Nasal cavity respiratory epithelium epithelial cell of viscerocranial mucosa (primary cell): Measurements from ENCODE around the gene TCL1B. TPM values are rescaled to one million over a fixed set of nuclear protein-coding genes. Genes with fewer than 3 reads are reported as not detected.

Experiments used
- total RNA-seq: library from RNA; depleted of rRNA; stranded (reverse); fragments of >200 nt; gene quantifications from 2 replicates; pipeline ENCODE4 v1.2.3, GENCODE V29; 2014

The TCL1B gene, protein sequence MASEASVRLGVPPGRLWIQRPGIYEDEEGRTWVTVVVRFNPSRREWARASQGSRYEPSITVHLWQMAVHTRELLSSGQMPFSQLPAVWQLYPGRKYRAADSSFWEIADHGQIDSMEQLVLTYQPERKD
- not detected in 2 replicates for total RNA-seq

DNA sequence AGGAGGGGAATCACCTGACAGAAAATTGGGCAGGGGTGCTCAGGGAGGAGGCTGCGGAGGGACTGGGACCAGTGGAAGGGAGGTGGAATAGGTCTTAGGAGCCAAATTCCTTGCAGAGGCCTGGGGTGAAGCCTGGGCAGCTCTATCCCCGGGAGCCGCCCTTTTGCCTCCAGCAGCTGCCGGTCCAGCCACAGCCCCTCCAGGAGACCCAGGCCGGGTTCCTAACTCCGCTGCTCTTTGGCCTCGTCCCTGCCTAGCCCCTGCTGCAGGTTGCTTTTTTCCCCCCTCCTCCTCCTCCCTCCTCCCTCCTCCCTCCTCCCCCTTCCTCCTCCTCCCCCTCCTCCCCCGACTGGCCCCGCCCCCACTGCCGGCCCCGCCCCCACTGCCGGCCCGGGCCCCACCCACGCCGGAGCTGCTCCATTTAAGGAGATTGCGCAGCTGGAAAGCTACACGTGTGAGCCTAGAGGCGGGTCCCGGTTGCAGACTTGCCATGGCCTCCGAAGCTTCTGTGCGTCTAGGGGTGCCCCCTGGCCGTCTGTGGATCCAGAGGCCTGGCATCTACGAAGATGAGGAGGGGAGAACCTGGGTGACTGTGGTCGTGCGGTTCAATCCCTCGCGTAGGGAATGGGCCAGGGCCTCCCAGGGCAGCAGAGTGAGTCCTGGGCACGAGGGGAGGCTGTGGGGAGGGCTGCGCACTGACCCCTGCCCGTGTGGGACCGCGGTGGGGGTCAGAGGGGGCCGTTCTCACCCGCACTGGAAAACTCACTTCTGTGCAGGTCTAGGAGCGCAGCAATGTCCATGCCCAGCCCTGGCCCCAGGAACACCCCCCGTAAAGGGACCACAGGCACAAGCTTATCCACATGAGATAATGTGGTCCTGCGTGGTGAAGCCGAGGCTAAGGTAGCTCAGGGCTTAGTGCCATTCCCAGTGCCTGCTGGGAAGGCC is at the start of gene TCL1B:
TCL1B (plus strand) TSS at position 449 of the 945 bp plus-strand sequence; CDS start at position 491, 42 bp downstream.

GRCh38 chr14:95713596-95714371 is 27.6 kb downstream of the TCL1B start, which contains the start of gene TCL1A:
Gene TCL1A, minus strand, starts transcription at chr14:95714125. Its CDS starts 59 bp downstream, at chr14:95714066.

Other genes with a start within 250 kb of the TCL1B start
- gene SYNE3, start 169.8 kb upstream of the TCL1B start, total RNA-seq: 4.8 and 5.5 TPM in 2 replicates
- 33.7 and 57.8 TPM in 2 replicates for gene GLRX5, start 151.4 kb upstream of the TCL1B start, total RNA-seq
- not detected in 2 replicates for gene TCL1A, start 27.7 kb downstream of the TCL1B start, total RNA-seq
- gene TUNAR, start 190.4 kb downstream of the TCL1B start, total RNA-seq: not detected in 2 replicates